ENCODE measurements around the gene DLGAP1.
A peak's percentile ranks its signal among the peaks of the same experiment; 100 is the strongest.

The DLGAP1 gene

DNA sequence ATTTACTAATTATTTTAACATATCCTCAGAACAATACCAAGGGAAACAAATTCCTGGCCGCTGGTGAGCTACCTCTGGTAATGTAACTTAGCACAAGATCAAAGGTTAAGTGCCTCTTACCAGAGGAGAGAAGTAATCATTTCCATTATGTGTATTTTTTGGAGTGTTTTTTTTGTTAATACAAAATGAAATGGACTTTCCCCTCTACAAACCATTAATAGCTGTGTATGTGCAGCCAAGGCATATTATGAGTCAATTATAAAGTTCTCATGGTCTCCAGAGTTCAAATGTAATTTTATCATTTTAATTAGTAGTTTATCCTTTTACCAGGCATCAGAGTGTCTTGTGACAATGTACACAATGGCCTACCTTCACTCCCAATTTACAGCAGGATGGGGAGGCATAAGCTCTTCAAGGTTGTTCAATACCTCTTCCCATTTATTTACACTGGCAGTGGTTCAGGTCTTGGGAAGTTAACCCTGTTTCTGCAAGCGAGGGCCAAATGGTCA lies 762.9 kb downstream of the DLGAP1 start (continued):
- TF ChIP-seq, protein P1, sequence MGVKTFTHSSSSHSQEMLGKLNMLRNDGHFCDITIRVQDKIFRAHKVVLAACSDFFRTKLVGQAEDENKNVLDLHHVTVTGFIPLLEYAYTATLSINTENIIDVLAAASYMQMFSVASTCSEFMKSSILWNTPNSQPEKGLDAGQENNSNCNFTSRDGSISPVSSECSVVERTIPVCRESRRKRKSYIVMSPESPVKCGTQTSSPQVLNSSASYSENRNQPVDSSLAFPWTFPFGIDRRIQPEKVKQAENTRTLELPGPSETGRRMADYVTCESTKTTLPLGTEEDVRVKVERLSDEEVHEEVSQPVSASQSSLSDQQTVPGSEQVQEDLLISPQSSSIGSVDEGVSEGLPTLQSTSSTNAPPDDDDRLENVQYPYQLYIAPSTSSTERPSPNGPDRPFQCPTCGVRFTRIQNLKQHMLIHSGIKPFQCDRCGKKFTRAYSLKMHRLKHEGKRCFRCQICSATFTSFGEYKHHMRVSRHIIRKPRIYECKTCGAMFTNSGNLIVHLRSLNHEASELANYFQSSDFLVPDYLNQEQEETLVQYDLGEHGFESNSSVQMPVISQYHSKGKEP (tag by site-specific recombination; IDR thresholded peaks at IDR 0.05): no peak; the same call in 1 of the 2 replicates
- TF ChIP-seq ZNF354C (tag by site-specific recombination; IDR thresholded peaks at IDR 0.05; ENCODE audit: borderline replicate concordance, low read depth) (no peak), ZSCAN16 (tag by site-specific recombination; IDR thresholded peaks at IDR 0.05) (no peak), ZFP41 (tag by site-specific recombination; IDR thresholded peaks at IDR 0.05; ENCODE audit: borderline replicate concordance) (no peak), ZNF266 (tag by site-specific recombination; IDR thresholded peaks at IDR 0.05; ENCODE audit: low read depth) (no peak), SETDB1 (IDR thresholded peaks at IDR 0.05; ENCODE audit: insufficient read length, low read length) (no peak), ZNF76 (tag by site-specific recombination; IDR thresholded peaks at IDR 0.05; ENCODE audit: borderline replicate concordance, low read depth) (no peak), ZNF776 (tag by site-specific recombination; IDR thresholded peaks at IDR 0.05; ENCODE audit: borderline replicate concordance) (no peak), ZNF24 (tag by site-specific recombination; IDR thresholded peaks at IDR 0.05) (no peak), EGR2 (tag by site-specific recombination; IDR thresholded peaks at IDR 0.05; ENCODE audit: low read depth) (no peak), ZNF560 (tag by site-specific recombination; IDR thresholded peaks at IDR 0.05; ENCODE audit: borderline replicate concordance) (no peak), SP7 (tag by site-specific recombination; IDR thresholded peaks at IDR 0.05) (peak; percentile 89), ZNF341 (tag by site-specific recombination; IDR thresholded peaks at IDR 0.05; ENCODE audit: low read depth) (no peak), FEZF1 (tag by site-specific recombination; IDR thresholded peaks at IDR 0.05) (peak; percentile 40), GLI2 (tag by site-specific recombination; IDR thresholded peaks at IDR 0.05; ENCODE audit: borderline replicate concordance, low read depth) (no peak), ZXDB (tag by site-specific recombination; IDR thresholded peaks at IDR 0.05) (0 out of 2 replicates have a peak, but pooled peaks have one; percentile 28), ZBTB20 (tag by site-specific recombination; IDR thresholded peaks at IDR 0.05) (no peak), KLF1 (tag by site-specific recombination; IDR thresholded peaks at IDR 0.05) (no peak)
- TF ChIP-seq, protein P2, sequence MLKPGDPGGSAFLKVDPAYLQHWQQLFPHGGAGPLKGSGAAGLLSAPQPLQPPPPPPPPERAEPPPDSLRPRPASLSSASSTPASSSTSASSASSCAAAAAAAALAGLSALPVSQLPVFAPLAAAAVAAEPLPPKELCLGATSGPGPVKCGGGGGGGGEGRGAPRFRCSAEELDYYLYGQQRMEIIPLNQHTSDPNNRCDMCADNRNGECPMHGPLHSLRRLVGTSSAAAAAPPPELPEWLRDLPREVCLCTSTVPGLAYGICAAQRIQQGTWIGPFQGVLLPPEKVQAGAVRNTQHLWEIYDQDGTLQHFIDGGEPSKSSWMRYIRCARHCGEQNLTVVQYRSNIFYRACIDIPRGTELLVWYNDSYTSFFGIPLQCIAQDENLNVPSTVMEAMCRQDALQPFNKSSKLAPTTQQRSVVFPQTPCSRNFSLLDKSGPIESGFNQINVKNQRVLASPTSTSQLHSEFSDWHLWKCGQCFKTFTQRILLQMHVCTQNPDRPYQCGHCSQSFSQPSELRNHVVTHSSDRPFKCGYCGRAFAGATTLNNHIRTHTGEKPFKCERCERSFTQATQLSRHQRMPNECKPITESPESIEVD (tag by site-specific recombination; IDR thresholded peaks at IDR 0.05): peak; percentile 70; the same call in 1 of the 2 replicates
- TF ChIP-seq, protein P3, sequence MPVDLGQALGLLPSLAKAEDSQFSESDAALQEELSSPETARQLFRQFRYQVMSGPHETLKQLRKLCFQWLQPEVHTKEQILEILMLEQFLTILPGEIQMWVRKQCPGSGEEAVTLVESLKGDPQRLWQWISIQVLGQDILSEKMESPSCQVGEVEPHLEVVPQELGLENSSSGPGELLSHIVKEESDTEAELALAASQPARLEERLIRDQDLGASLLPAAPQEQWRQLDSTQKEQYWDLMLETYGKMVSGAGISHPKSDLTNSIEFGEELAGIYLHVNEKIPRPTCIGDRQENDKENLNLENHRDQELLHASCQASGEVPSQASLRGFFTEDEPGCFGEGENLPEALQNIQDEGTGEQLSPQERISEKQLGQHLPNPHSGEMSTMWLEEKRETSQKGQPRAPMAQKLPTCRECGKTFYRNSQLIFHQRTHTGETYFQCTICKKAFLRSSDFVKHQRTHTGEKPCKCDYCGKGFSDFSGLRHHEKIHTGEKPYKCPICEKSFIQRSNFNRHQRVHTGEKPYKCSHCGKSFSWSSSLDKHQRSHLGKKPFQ (tag by site-specific recombination; IDR thresholded peaks at IDR 0.05): no peak
- TF ChIP-seq, protein P4, sequence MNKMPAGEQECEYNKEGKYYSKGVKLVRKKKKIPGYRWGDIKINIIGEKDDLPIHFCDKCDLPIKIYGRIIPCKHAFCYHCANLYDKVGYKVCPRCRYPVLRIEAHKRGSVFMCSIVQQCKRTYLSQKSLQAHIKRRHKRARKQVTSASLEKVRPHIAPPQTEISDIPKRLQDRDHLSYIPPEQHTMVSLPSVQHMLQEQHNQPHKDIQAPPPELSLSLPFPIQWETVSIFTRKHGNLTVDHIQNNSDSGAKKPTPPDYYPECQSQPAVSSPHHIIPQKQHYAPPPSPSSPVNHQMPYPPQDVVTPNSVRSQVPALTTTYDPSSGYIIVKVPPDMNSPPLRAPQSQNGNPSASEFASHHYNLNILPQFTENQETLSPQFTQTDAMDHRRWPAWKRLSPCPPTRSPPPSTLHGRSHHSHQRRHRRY (tag by site-specific recombination; IDR thresholded peaks at IDR 0.05): no peak

DNA sequence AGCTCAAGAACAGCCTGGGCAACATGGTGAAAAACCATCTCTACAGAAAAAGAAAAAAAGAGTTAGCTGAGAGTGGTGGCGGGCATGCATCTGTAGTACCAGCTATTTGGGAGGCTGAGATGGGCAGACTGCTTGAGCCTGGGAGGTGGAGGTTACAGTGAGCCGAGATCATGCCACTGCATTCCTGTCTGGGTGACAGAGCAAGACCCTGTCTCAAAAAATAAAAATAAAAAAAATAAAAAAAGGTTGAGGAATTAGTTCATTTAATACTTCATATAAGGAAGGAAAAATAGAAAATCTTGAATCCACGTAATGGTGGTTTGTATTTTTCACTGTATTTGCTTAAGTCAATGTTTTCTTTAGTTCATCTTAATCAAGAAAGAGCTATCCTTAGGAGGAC lies 763.4 kb downstream of the DLGAP1 start:
- ChIA-PET CTCF (interaction anchor here (0.7 to 3.1 kb wide), 11 partner anchors 9 to 1100 kb away, joined by 3 to 17 read pairs (median 4); no protein-coding TSS in a partner anchor), POLR2A (interaction anchor here (0.7 to 1.3 kb wide), 4 partner anchors 10 to 98 kb away, joined by 4 to 7 read pairs (median 4); no protein-coding TSS in a partner anchor)
- Histone ChIP-seq H3K4me3 (ENCODE audit: low read depth, low read length) (no peak overlapping the region), H3K27ac (ENCODE audit: extremely low read depth, low read depth, low read length) (no peak overlapping the region), H3K36me3 (ENCODE audit: control insufficient read depth in 2 of 2, insufficient read depth in 1 of 2, low read length in 2 of 2) (no peaks in the 10 kb centered on the region), H3K4me1 (ENCODE audit: control insufficient read depth, insufficient read depth, low read length) (peaks cover 18% of the 10 kb centered on the region), H3K9me3 (ENCODE audit: control insufficient read depth, insufficient read depth, low read depth, low read length) (no peaks in the 10 kb centered on the region)
- TF ChIP-seq, protein P5, sequence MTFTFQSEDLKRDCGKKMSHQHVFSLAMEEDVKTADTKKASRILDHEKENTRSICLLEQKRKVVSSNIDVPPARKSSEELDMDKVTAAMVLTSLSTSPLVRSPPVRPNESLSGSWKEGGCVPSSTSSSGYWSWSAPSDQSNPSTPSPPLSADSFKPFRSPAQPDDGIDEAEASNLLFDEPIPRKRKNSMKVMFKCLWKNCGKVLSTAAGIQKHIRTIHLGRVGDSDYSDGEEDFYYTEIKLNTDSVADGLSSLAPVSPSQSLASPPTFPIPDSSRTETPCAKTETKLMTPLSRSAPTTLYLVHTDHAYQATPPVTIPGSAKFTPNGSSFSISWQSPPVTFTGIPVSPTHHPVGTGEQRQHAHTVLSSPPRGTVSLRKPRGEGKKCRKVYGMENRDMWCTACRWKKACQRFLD (tag by site-specific recombination; IDR thresholded peaks at IDR 0.05): no peak
- TF ChIP-seq ZNF391 (tag by site-specific recombination; IDR thresholded peaks at IDR 0.05; ENCODE audit: borderline replicate concordance, low read depth) (no peak), ZNF596 (tag by site-specific recombination; IDR thresholded peaks at IDR 0.05) (no peak)
